LNCaP clone FGC (cell line): ENCODE data around the gene TAF4.
"Not testable (repeated sequence)": the region's sequence is repeated elsewhere in the genome, so short reads cannot be mapped to it uniquely, and the experiment has no call there.

Source experiments
- DNase-seq: peaks from one replicate; pipeline ENCODE4 v3.0.0-alpha.2; 2011; ENCODE audit warnings: low read depth
- H3K4me3 ChIP-seq: 2 replicates; pipeline ENCODE4 v1.5.1; 2011; ENCODE audit warnings: mild to moderate bottlenecking, low read depth, low read length, control low read depth
- TF ChIP-seq, protein P1 (sequence below): IDR thresholded peaks from 2 replicates; pipeline ENCODE4 v1.5.1; 2012; ENCODE audit warnings: mild to moderate bottlenecking; ENCODE audit not compliant: control insufficient read depth, insufficient read depth; ENCODE audit errors: extremely low read depth

TAF4 gene

DNA sequence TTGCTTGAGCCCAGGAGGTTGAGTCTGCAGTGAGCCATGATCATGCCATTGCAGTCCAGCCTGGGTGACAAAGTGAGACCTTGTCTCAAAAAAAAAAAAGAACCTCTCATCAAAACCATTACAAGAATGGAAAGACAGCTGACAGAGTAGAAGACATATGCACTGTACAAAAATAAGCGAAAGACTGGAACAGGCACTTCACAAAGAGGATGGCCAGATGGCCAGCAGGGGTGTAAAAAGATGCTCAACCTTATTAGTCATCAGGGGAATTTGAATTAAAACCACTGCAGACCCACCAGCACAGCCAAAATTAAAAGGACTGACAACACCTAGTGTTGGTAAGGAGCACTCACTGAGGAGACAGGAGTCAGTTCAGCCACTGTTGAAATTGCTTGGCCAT lies 13.5 kb upstream of the TAF4 start:
- DNase-seq, result no peak
- TF ChIP-seq, protein P1, sequence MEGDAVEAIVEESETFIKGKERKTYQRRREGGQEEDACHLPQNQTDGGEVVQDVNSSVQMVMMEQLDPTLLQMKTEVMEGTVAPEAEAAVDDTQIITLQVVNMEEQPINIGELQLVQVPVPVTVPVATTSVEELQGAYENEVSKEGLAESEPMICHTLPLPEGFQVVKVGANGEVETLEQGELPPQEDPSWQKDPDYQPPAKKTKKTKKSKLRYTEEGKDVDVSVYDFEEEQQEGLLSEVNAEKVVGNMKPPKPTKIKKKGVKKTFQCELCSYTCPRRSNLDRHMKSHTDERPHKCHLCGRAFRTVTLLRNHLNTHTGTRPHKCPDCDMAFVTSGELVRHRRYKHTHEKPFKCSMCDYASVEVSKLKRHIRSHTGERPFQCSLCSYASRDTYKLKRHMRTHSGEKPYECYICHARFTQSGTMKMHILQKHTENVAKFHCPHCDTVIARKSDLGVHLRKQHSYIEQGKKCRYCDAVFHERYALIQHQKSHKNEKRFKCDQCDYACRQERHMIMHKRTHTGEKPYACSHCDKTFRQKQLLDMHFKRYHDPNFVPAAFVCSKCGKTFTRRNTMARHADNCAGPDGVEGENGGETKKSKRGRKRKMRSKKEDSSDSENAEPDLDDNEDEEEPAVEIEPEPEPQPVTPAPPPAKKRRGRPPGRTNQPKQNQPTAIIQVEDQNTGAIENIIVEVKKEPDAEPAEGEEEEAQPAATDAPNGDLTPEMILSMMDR, result no peak
- H3K4me3 ChIP-seq, result no peak overlapping the region

DNA sequence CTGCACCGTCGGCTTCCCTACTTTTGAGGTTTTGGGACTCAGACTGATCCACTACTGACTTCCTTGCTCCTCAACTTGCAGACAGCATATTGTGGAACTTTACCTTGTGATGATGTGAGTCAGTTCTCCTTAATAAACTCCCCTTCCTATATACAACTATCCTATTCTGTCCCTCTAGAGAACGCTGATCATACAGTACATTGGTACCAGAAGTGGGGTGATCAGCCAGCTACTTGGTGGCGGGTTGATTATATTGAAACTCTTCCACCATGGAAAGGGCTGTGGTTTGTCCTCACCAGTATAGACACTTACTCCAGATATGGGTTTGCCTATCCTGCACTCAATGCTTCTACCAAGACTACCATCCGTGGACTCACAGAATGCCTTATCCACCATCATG lies 7.6 kb upstream of the TAF4 start:
- no peak for DNase-seq
- H3K4me3 ChIP-seq, result no peak overlapping the region
- TF ChIP-seq, protein P1, result no peak

DNA sequence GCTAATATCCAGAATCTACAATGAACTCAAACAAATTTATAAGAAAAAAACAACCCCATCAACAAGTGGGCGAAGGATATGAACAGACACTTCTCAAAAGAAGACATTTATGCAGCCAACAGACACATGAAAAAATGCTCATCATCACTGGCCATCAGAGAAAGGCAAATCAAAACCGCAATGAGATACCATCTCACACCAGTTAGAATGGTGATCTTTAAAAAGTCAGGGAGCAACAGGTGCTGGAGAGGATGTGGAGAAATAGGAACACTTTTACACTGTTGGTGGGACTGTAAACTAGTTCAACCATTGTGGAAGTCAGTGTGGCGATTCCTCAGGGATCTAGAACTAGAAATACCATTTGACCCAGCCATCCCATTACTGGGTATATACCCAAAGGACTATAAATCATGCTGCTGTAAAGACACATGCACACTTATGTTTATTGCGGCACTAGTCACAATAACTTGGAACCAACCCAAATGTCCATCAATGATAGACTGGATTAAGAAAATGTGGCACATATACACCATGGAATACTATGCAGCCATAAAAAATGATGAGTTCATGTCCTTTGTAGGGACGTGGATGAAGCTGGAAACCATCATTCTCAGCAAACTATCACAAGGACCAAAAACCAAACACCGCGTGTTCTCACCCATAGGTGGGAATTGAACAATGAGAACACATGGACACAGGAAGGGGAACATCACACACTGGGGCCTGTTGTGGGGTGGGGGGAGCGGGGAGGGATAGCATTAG lies 6.2 kb upstream of the TAF4 start:
- DNase-seq, H3K4me3 ChIP-seq: not testable (repeated sequence)

DNA sequence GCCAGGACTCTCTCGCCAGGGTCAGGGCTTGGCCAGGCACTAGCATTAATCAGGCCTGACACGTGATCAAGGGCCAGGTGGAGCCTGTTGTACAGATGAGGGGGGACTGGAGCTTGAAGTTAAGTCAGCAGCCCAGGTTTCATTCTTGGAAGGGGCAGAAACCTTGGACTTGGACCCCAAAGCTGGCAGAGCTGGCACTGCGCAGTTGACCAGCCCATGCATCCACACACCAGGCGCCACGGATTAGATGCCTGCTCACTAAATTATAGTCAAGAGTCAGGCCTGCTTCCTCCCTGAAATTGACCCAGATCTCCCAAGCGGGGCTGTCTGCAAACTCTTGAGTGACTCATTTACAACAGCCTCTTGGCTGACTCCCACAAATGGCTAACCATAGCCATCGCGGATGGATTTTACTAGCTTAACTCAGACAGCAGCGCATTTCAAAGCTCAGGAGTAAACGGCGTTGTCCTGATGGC lies 4.1 kb upstream of the TAF4 start:
- TF ChIP-seq, protein P1, result no peak
- DNase-seq, result no peak
- H3K4me3 ChIP-seq, result no peak overlapping the region

DNA sequence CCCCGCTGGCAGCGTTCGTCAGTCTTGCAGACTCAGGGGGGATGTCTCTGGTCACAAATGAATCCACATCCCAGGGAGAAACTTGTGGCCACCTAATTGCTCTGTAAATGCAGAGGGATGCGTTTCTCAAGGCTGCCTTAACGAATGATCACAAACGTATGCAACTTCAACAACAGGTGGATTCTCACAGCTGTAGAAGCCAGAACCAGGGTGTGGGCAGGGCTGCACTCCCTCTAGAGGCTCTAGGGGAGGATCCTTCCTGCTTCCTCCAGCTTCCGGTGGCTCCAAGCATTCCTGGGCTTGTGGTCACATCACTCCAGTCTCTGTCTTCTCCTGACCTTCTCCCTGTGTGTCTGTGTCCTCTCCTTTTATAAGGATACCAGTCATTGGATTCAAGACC lies 3.3 kb upstream of the TAF4 start:
- no peak overlapping the region for H3K4me3 ChIP-seq
- TF ChIP-seq, protein P1, result no peak
- no peak for DNase-seq

DNA sequence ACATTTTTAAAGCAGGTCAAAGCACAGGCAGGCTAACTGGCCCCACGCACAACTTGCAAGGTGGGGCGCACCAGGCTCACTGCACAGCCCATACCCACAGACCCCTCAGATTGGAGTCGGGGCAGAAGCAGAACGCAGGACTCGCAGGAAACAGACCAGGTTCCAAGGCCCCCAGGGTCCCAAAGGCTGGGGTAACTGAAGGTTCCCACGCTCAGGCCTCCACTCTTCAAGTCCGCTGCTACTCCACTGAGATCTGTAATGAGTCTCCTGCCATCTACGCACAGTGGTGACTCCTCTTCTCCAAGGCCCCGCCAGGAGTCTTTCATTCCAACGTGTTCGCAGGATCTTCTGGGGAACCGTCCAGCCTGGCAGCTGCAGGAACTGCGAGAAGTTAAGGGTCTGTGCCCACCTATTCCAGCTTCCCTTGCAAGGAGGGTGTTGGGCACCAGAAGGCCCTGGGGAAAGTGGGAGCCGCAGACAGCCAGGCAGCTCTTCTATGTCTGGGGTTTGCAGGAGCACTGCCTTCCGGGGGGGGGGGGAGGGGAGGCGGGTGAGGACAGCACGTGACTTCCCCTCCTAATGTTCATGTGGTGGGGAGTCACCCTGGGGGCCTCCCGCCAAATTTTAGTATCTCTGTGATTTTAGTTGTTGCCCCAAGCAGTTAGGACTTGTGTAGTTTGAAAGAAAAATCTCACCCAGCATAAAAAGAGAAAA lies 2.0 kb upstream of the TAF4 start:
- TF ChIP-seq, protein P1, result no peak
- DNase-seq, result no peak
- no peak overlapping the region for H3K4me3 ChIP-seq

DNA sequence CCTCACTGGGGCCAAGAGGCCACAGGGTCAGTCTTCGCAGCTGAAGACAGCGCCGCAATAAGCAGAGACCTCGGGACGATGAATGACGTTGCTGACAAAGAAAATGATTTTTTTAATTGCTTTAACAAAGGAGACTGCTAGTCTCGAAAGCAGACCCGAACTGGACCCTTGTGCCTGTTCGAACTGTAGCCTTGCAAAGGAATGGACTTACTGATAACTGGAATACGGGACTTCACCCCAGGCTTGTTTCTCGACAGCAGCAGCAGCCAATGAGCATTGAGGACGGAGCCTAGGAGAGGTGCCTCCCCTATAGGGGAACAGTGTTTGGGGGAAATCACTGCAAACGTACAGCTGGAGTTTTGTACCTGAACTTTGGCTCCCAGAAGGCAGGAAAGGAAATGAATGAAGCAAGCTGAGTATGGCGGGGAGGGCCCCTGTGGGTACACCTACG lies 1.3 kb upstream of the TAF4 start:
- DNase-seq, result no peak
- TF ChIP-seq, protein P1, result no peak
- peak overlapping the region; percentile 55 for H3K4me3 ChIP-seq
